WI38 (cell line): Measurements from ENCODE around the gene SNX27.
A peak's percentile ranks its signal among the peaks of the same experiment; 100 is the strongest.

Source experiments
- H3K4me3 ChIP-seq: 2 replicates; pipeline ENCODE4 v1.5.1; 2011; ENCODE audit warnings: low read depth, mild to moderate bottlenecking, control low read depth, low read length
- TF ChIP-seq, protein P1 (sequence below): IDR thresholded peaks from 2 replicates; pipeline ENCODE4 v1.5.1; 2012; ENCODE audit warnings: low read depth, mild to moderate bottlenecking, control low read depth, low read length

The SNX27 gene

DNA sequence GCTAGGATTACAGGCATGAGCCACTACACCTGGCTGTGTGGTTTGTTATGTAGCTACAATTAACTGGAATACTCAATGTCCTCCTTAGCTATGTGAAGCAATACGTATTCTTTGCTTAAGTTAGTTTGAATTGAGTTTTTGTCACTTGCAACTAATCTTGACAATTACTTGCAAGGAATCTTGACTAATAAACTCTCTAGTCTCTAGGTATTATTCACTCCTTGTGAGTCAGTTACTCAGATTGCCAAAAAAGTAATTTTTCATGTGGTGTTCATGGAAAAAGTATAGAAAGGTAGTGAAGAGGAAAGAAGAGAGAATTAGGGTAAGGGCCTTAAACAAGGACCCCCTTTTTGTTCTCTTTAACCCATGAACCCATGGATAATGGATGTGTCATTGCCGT is 7.6 kb upstream of the SNX27 start:
- no peak overlapping the region for H3K4me3 ChIP-seq
- TF ChIP-seq, protein P1, sequence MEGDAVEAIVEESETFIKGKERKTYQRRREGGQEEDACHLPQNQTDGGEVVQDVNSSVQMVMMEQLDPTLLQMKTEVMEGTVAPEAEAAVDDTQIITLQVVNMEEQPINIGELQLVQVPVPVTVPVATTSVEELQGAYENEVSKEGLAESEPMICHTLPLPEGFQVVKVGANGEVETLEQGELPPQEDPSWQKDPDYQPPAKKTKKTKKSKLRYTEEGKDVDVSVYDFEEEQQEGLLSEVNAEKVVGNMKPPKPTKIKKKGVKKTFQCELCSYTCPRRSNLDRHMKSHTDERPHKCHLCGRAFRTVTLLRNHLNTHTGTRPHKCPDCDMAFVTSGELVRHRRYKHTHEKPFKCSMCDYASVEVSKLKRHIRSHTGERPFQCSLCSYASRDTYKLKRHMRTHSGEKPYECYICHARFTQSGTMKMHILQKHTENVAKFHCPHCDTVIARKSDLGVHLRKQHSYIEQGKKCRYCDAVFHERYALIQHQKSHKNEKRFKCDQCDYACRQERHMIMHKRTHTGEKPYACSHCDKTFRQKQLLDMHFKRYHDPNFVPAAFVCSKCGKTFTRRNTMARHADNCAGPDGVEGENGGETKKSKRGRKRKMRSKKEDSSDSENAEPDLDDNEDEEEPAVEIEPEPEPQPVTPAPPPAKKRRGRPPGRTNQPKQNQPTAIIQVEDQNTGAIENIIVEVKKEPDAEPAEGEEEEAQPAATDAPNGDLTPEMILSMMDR: no peak

DNA sequence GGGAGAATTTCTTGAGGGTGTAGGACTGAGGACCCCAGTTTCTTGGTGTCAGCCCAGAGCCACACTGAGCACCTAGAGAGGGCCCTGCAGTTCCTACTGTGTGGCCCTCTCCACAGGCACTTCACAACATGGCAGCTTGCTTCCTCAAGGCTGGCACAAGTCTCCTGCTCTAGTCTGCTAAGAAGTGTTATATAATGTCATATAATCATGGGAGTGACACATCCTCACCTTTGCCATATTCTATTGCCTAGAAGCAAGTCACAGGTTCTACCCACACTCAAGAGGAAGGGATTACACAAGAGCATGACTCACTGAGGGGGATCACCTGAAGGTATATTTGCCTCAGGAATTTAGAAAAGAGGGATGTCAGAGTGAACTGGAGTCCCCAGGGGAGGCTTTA is 5.5 kb upstream of the SNX27 start:
- TF ChIP-seq, protein P1: no peak
- H3K4me3 ChIP-seq: no peak overlapping the region

DNA sequence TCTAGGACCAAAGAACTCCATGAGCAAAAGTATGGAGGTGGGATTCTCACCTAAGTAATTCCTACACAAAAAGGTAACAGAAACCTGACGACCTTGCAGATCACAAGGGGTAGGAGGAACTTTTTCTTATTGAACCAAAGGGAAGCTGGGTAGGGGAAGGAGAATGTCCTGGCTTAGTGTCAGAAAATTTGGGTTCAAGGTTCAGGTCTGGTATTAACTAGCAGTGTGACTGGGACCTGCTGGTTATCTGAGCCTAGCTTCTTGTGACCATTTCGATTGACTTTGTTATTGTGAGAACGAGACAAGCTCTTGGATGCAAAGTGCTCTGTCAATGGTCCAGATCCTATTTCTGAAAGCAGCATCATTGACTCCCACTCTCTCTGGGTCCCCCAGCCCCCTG is 5.0 kb upstream of the SNX27 start:
- no peak overlapping the region for H3K4me3 ChIP-seq
- TF ChIP-seq, protein P1: no peak

DNA sequence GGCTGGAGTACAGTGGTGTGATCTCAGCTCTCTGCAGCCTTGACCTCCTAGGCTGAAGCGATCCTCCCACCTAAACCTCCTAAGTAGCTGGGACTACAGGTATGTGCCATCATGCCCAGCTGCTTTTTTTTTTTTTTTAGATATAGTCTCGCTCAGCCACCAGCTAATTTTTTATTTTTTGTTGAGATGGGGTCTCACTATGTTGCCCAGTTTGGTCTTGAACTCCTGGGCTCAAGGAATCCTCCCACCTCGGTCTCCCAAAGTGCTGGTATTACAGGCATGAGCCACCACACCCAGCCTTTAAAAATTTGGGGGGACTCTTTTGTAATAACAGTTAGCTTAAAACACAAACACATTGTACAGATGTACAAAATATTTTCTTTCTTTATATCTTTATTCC is 1.7 kb upstream of the SNX27 start:
- H3K4me3 ChIP-seq: no peak overlapping the region
- TF ChIP-seq, protein P1: no peak

DNA sequence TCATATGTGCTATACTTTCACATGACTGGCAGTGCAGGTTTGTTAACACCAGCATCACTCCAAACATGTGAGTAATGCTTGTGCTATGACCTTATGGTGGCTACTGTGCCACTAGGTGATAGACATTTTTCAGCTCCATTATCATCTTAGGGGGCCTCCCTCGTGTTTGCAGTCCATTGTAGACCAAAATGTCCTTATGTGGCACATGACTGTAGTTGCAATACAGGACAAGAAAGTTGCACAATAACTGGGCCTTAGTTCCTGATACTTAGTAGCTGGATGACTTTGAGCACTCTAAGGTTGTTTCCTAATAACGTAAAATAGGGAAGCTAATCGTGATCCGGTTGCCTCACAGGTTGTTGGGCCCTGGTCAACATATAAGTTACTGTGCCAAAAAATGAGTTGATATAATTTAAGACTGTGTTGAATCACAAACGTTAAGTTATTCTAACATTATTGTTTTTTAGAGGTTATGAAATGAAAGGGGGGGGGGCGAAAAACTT is 511 bp upstream of the SNX27 start:
- H3K4me3 ChIP-seq: peak overlapping the region; percentile 83
- TF ChIP-seq, protein P1: no peak

DNA sequence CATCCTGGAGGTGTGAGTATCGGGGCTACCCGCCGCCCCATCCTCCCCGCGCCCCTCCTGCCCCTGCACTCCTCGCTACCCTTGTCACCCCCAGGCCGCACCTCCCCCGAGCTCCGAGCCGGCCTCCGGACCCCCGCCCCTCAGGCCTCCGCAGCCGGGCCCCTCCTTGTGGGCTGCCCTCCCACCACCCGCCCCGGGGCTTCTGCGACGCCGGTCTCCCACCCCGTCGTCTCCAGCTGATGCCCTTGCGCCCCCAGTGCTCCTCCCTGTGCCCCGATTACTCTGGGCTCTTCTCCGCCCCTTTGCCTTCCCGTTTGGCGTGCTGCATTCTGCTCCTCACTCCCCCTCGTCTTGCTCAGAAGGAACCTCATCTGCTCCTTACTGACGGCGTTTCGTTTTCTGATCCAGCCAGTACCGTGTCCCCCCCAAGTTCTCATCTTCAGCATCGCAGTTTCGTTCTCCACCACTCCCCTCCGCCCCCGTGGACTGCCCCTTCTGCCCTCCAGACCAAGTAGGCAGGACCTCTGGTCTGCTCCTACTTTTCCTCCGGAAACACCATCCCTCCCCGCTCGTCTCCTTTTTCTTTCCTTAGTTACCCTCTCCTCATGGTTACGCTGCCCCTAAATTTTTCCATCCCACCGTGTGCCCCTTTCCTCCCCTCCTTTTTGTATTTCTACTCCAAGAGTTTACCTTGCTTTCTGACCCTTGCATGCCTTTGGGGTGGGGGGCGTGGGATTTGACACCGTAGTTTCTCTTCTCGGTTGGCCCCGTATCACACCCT is 841 bp downstream of the SNX27 start:
- TF ChIP-seq, protein P1: no peak
- H3K4me3 ChIP-seq: peak overlapping the region; percentile 83

DNA sequence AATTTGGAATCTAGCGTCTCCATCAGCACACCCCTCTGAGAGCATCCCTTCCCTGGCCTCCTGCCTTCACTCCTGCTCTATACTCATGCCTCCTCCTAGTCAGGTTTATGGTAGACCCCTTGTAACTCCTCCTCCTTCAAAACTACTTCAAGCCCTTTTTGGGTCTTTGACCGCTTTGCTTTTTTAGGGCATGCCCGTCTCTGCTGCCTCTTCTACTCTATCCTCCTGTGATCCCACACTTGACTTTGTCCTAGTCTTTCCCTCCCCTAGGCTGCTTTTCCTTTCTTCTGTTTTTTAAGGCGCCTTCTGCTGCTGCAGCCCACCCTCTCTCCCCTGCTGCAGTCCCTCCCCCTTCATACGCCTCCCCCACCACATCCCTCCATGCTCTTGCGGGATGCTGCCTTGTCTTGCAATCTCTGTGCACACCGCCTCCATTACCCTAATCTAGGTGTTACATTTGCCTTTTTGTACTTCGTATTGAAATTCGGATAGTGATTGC is 1.5 kb downstream of the SNX27 start:
- TF ChIP-seq, protein P1: no peak
- peak overlapping the region; percentile 83 for H3K4me3 ChIP-seq
